ENCODE data around the gene POP7.

DNA sequence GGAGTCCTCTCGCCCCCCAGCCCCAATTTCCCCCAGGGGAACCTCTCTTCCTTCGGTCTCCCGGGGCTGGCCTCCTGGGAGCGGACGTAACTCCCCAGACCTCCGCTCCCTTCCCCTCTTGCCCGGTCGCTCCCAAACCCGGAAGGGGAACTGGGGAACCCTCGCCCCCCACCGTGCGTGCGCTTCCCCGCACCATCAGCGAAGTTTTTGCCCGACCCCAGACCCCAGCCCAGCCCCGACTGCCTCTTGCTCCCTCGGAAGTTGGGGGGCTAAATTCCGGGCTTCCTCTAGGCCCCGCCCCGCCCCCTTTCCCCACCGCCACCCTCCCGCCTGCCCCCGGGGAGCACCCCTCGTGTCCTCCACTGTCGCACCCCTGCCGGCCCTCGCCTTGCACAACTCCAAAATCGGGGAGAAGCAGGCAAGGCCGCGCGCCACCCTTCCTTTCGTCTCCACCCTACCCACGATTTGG, 31.9 kb upstream of the POP7 start:
- no peak for TF ChIP-seq RAD21 (IDR thresholded peaks at IDR 0.05; ENCODE audit: low read depth)
- TF ChIP-seq REST (IDR thresholded peaks at IDR 0.05; ENCODE audit: low read depth), result no peak
